Measurements from ENCODE around the gene SYK.

Gene SYK

GRCh38 chr9:90867101-90867500, 65.5 kb downstream of the SYK start:
- TF ChIP-seq CTCF (IDR thresholded peaks at IDR 0.05; ENCODE audit: borderline replicate concordance, insufficient read depth, low read depth, low read length): no peak
- no peak overlapping the region for H3K4me3 ChIP-seq (ENCODE audit: low read depth, low read length)

GRCh38 chr9:90868555-90868954, 66.9 kb downstream of the SYK start:
- no peak overlapping the region for H3K4me3 ChIP-seq (ENCODE audit: low read depth, low read length)
- no peak for TF ChIP-seq CTCF (IDR thresholded peaks at IDR 0.05; ENCODE audit: borderline replicate concordance, insufficient read depth, low read depth, low read length)

GRCh38 chr9:90869361-90869760, 67.7 kb downstream of the SYK start:
- H3K4me3 ChIP-seq (ENCODE audit: low read depth, low read length): no peak overlapping the region
- no peak for TF ChIP-seq CTCF (IDR thresholded peaks at IDR 0.05; ENCODE audit: borderline replicate concordance, insufficient read depth, low read depth, low read length)

GRCh38 chr9:90870621-90871326, 69.2 kb downstream of the SYK start:
- TF ChIP-seq CTCF (IDR thresholded peaks at IDR 0.05; ENCODE audit: borderline replicate concordance, insufficient read depth, low read depth, low read length): peak; percentile 73

GRCh38 chr9:90871327-90871935, 69.8 kb downstream of the SYK start:
- TF ChIP-seq CTCF (IDR thresholded peaks at IDR 0.05; ENCODE audit: borderline replicate concordance, insufficient read depth, low read depth, low read length): no peak
- H3K4me3 ChIP-seq (ENCODE audit: low read depth, low read length): no peak overlapping the region

More at GRCh38 chr9:90870621-90871326, 69.2 kb downstream of the SYK start:
- H3K4me3 ChIP-seq (ENCODE audit: low read depth, low read length): no peak overlapping the region

GRCh38 chr9:90872835-90873294, 71.2 kb downstream of the SYK start:
- no peak overlapping the region for H3K4me3 ChIP-seq (ENCODE audit: low read depth, low read length)
- TF ChIP-seq CTCF (IDR thresholded peaks at IDR 0.05; ENCODE audit: borderline replicate concordance, insufficient read depth, low read depth, low read length): no peak

- H3K4me3 ChIP-seq (ENCODE audit: low read depth, low read length): no peak overlapping the region
- no peak for TF ChIP-seq CTCF (IDR thresholded peaks at IDR 0.05; ENCODE audit: borderline replicate concordance, insufficient read depth, low read depth, low read length)
Measured at GRCh38 chr9:90873422-90873821, 71.8 kb downstream of the SYK start.
